ENCODE results near the gene KCNA1. TPM values are rescaled to one million over a fixed set of nuclear protein-coding genes. Genes with fewer than 3 reads are reported as not detected.
A peak's percentile ranks its signal among the peaks of the same experiment; 100 is the strongest.
"Not testable (repeated sequence)": the region's sequence is repeated elsewhere in the genome, so short reads cannot be mapped to it uniquely, and the experiment has no call there.

KCNA1 gene
- total RNA-seq = 1.1 TPM

GRCh38 chr12:4909734-4910501, at the start of gene KCNA1:
Gene KCNA1, plus strand, starts transcription at chr12:4909905. Its CDS starts 1,474 bp downstream, at chr12:4911379.
- DNase-seq = no peak

DNA sequence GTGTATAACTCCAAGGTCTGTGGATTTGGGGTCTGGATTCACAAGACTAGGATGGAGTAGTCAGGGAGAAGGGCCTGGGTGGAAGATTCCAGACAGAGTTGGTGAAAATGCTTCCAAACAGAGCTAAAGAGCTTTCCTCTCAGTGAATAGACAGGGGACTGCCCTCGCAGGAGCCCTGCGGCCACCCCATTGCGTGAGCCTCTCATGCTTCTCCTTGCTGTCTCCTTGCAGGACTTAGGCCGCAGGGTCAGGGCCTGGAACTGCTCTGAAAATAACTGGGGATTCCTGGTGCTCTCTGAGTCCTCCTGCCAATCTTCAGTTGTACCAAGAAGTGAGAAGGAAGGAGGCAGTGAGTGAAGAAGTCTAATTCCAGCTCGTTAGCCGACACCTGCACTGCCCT, 49.0 kb upstream of the KCNA1 start:
- no peak for DNase-seq

GRCh38 chr12:4862809-4863208, 46.9 kb upstream of the KCNA1 start:
- no peak for DNase-seq

- DNase-seq = no peak
These were observed 45.1 kb upstream of the KCNA1 start for GRCh38 chr12:4864575-4864974.

- DNase-seq = no peak
These were observed 44.5 kb upstream of the KCNA1 start for GRCh38 chr12:4865246-4865645.

GRCh38 chr12:4866299-4866698, 43.4 kb upstream of the KCNA1 start:
- DNase-seq = no peak

GRCh38 chr12:4867384-4867783, 42.3 kb upstream of the KCNA1 start:
- DNase-seq = no peak

DNA sequence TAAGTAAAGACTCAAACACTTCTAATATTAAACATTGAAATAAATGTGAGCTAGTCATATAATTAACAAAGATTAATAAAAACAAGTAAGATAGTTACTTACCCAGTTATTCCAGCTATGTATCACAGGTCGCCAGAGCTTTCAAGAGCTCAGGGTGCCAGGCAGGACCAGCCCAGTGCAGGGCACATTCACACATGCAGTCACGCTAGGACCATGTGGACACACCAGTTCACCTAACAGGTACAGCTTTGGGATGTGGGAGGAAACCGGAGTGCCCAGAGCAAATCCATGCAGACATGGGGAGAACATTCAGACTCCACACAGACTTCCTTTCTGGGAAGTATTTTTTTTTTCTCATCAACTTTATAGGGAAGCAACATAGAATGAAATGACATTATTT, 39.3 kb upstream of the KCNA1 start:
- no peak for DNase-seq

GRCh38 chr12:4871514-4871913, 38.2 kb upstream of the KCNA1 start:
- DNase-seq = no peak

DNA sequence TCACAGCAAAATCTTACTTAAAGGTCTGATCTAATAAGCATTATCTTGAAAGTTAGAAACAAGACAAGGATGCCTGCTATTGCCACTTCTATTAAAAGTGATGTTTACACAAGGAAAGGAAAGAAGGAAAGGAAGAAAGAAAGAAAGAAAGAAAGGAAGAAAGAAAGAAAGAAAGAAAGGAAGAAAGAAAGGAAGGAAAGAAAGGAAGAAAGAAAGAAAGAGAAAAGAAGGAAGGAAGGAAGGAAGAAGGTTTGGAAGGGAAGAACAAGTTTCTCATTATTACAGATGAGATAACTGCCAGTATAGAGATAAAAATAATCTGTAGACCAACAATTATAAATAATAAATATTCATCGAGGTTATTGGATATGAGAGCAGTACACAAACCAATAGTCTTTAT, 35.8 kb upstream of the KCNA1 start:
- no peak for DNase-seq

DNA sequence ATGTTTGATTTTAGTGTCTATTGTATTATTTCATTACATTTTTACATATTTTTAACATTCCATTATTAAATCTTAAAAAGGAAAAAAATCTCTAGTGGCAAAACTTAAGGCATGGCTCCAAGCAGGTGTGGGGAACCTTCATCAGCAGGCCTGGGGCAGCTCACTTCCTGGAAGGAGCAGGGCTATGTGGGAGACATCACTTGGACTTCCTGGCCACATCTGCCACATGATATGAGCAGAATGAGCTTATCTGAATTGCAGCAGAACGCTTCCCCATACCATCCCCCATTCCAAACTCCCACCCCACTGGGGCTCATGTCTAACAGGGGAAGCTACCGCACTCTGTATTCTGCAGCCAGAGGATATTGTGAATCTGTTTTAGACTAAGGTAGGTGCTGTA, 35.0 kb upstream of the KCNA1 start:
- DNase-seq = no peak

DNA sequence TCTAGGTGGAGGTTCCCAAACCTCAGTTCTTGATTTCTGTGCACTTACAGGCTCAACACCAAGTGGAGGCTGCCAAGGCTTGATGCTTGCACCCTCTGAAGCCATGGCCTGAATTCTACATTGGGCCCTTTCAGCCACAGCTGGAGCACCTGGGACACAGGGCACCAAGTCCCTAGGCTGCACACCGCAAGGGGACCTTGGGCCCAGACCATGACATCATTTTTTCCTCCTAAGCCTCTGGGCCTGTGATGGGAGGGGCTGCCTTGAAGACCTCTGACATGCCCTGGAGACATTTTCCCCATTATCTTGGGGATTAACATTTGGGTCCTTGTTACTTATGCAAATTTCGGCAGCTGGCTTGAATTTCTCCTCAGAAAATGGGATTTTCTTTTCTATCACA, 30.2 kb upstream of the KCNA1 start:
- DNase-seq = not testable (repeated sequence)

DNA sequence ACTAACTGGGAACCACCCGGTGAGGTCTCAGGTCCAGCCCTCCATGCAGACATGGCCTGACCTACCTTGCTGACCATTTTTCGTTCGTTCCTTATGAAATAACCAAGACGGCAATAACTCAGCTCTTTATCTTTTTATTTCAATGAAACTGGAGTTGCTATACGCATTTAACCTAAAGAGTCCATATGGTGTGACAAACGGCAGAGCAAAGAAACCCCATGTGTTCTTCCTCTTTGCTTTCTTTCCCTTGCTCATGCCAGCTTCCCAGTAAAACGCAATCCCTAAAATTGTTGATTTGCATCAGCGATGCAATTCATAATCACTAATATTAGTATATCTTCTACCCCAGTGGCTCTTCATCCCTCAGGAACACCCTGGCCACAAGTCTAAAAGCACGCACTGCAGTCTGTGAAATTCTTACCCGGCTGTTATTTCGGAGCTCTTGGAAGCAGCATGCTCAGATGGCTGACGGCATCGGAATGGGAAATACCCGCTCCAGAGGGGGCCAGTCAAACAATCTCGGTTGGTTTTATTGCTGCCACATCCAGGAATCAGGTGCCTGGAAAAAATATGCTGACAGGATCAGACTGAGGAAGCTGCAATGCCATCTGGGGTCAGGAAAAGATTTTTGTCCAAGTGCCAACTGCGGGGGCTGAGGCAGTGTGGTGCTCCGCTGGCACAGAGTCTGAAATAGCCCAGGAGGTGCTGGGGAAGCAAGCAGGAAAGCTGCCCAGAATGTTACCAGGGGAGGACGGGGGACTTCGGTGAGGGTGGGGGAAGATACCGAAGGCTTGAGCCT, 28.2 kb upstream of the KCNA1 start:
- DNase-seq = peak; percentile 16

DNA sequence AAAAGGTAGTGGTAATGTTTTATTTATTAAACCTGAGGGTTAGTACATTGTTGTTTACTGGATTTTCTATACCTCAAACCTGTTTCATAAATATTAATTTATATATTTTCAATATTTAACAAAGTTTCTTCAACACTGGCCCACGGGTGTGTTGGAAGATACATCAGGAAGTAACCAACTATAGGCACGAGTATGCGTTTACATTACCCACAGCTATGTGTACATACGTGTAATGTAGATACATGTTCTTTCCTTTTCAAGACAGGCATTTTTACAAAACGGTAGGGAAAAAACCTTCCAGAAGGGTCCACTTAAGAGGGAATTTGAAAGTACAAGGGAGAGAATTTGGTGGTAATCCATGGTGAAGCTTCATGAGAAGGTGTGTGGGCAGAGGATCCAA, 17.8 kb upstream of the KCNA1 start:
- no peak for DNase-seq

DNA sequence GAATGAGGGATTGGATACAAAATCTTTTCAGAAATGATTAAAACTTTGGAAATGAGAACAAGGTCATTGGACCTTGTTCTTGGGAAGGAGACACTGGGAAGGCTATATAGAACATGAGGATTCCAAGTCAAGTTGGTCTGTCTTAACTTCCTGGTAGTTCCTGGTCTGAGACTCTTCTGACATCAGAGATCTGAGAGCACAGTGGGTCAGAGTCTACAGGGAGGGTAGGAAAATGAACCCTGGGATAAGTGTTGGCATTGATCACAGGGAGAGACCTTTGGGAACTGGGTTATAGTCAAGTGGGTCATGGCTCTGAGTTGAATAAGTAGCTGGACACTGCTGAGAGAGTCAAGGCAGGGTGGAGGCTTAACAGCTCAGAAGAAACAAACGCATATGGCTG, 17.3 kb upstream of the KCNA1 start:
- DNase-seq = no peak

DNA sequence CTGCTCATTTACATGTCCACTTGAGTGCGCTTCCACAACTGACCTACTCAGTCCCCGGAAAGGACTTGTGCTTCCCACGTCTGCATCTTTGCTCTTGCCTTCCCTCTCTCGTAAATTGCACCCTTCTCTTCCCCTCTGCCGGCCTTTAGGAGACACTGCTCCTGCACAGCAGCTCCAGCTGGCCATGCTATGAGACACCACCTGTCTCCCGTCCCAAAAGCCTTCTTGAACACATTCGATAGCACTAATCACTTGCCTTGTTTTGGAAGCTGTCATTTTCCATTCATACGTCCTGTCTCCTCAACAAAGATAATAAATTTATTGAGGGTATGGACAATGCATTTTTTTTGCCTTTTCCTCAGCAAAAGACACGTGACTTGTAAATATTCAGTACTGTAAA, 15.7 kb upstream of the KCNA1 start:
- DNase-seq = no peak

- DNase-seq = no peak
These were observed 10.3 kb upstream of the KCNA1 start for GRCh38 chr12:4899364-4899763.

GRCh38 chr12:4900327-4900726, 9.4 kb upstream of the KCNA1 start:
- DNase-seq = no peak

DNA sequence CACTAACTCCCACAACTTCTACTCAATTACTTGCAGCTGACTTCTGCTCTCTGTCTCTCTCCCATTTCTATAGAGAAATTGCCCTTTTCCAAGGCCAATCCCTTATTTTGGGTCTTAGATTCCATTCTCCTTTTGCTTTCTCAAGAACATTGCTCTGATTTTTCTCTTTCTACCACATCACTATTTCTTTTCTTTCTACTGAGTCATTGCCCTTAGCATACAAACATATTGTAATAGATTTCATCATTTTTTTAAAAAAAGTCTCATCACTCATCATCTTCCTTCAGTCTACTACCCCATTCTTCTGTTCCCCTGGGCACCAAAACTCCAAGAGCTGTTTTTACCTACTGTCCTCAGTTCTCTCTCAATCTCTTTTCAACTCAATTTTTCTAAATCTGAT, 4.4 kb upstream of the KCNA1 start:
- no peak for DNase-seq

DNA sequence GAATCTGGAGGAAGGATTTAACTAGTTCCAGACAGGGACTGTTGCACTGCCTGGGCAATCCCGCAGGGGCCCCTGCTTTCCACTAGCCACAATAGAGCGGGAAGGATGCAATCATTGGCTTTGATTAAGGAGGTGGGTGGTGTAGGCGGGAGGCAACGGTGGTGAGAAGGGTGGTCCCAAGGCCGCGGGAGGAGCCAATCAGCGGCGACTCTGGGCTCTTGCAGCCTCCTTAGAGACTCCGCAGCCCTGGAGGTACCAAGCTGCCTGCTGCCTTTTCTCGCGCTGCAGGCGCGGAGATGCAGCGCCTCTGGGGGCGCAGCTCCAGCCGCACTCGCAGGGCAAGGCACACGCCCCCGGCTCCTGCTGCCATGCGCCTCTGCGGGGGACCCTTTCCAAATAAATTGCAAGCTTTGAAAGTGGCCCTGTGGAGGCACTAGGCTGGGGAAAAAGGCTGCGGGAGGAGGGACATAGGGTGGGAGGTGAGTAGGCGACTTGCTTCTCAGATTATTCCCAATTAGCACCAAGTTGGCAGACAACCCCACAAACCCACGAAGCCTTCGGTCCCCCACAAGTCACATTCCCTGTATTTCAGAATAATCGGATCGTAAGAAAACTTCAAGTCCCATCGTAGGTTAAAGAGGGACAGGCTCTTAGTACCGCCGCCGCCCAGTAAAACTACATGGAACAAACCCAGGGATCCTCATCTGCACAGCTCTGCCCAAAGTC, 858 bp upstream of the KCNA1 start:
- peak; percentile 60 for DNase-seq

GRCh38 chr12:4909410-4909733, 333 bp upstream of the KCNA1 start:
- no peak for DNase-seq

GRCh38 chr12:4910502-4911315, 1.0 kb downstream of the KCNA1 start:
- no peak for DNase-seq

Data from occipital lobe (tissue), 2 donors.